Erythroblast (primary cell): ENCODE measurements around the gene SLFN14.
"Not testable (repeated sequence)": the region's sequence is repeated elsewhere in the genome, so short reads cannot be mapped to it uniquely, and the experiment has no call there.

Source experiments
- GATA1 ChIP-seq: IDR thresholded peaks from 2 replicates; pipeline ENCODE4 v1.6.1; 2011; ENCODE audit warnings: low read depth, mild to moderate bottlenecking, control low read depth, low read length, moderate library complexity
- POLR2A ChIP-seq: IDR thresholded peaks from 2 replicates; pipeline ENCODE4 v1.6.1; 2011; ENCODE audit warnings: mild to moderate bottlenecking, low read length

- TF ChIP-seq POLR2A, GATA1: not testable (repeated sequence)
These were observed 25.2 kb downstream of the SLFN14 start for GRCh38 chr17:35535406-35535805.
